Neural cell (in vitro differentiated cells): ENCODE results near the gene GP2. TPM values are rescaled to one million over a fixed set of nuclear protein-coding genes. Genes with fewer than 3 reads are reported as not detected.

Source experiments
- H2AFZ ChIP-seq: fragments of 200-600, 300-800 bp; sonication (generic), shearing (Covaris generic); 2 replicates; pipeline ENCODE4 v1.6.0; 2014; ENCODE audit warnings: low read depth, mild to moderate bottlenecking, antibody characterized with exemption, low read length, moderate library complexity
- H3F3A ChIP-seq: fragments of 200-600 bp; shearing (Covaris generic); 2 replicates; pipeline ENCODE4 v1.6.1; 2016; ENCODE audit warnings: mild to moderate bottlenecking, moderate library complexity, mixed read lengths, antibody characterized with exemption, low read length; ENCODE audit not compliant: insufficient read depth, poor library complexity, severe bottlenecking
- H3K27ac ChIP-seq: fragments of 200-600, 300-800 bp; sonication (generic), shearing (Covaris generic); 2 replicates; pipeline ENCODE4 v1.5.1; 2014; ENCODE audit warnings: mild to moderate bottlenecking, low read length, moderate library complexity
- H3K27me3 ChIP-seq: fragments of 300-800, 200-600 bp; sonication (generic), shearing (Covaris generic); 2 replicates; pipeline ENCODE4 v1.6.0; 2014; ENCODE audit warnings: mild to moderate bottlenecking, low read depth, low read length, moderate library complexity; ENCODE audit not compliant: insufficient read depth
- H3K36me3 ChIP-seq: fragments of 300-800, 200-600 bp; sonication (generic), shearing (Covaris generic); 2 replicates; pipeline ENCODE4 v1.5.1; 2014; ENCODE audit warnings: mild to moderate bottlenecking, antibody characterized with exemption, low read length, moderate library complexity; ENCODE audit not compliant: insufficient read depth
- H3K4me2 ChIP-seq: fragments of 300-800, 200-600 bp; sonication (generic), shearing (Covaris generic); 2 replicates; pipeline ENCODE4 v1.6.0; 2014; ENCODE audit warnings: mild to moderate bottlenecking, low read length
- H3K4me3 ChIP-seq: fragments of 300-800, 200-600 bp; sonication (generic), shearing (Covaris generic); 2 replicates; pipeline ENCODE4 v1.5.1; 2014; ENCODE audit warnings: mild to moderate bottlenecking, low read length, moderate library complexity
- H3K79me2 ChIP-seq: fragments of 200-600 bp; shearing (Covaris generic); replicated peaks from 2 replicates; pipeline ENCODE4 v1.6.0; 2014; ENCODE audit warnings: mild to moderate bottlenecking, low read length, moderate library complexity; ENCODE audit not compliant: insufficient read depth
- H3K9ac ChIP-seq: fragments of 300-800, 200-600 bp; sonication (generic), shearing (Covaris generic); 2 replicates; pipeline ENCODE4 v1.6.1; 2016; ENCODE audit warnings: mild to moderate bottlenecking, low read length, mixed read lengths
- H3K9me2 ChIP-seq: fragments of 200-600 bp; shearing (Covaris generic); 2 replicates; pipeline ENCODE4 v1.6.1; 2016; ENCODE audit warnings: mild to moderate bottlenecking, low read length, mixed read lengths; ENCODE audit not compliant: insufficient read depth
- H3K9me3 ChIP-seq: fragments of 200-600, 300-800 bp; sonication (generic), shearing (Covaris generic); 2 replicates; pipeline ENCODE4 v1.6.1; 2016; ENCODE audit warnings: mild to moderate bottlenecking, mixed run types, low read length, moderate library complexity, mixed read lengths
- H4K20me1 ChIP-seq: fragments of 200-600 bp; shearing (Covaris generic); 2 replicates; pipeline ENCODE4 v1.6.1; 2016; ENCODE audit warnings: mild to moderate bottlenecking, mixed run types; ENCODE audit not compliant: insufficient read depth
- CTCF ChIP-seq: fragments of 450-650 bp; IDR thresholded peaks from 2 replicates; pipeline ENCODE4 v1.5.1; 2014; ENCODE audit warnings: antibody characterized with exemption, mild to moderate bottlenecking, moderate library complexity; ENCODE audit not compliant: poor library complexity, severe bottlenecking
- EP300 ChIP-seq: fragments of 450-650 bp; conservative IDR thresholded peaks from 2 replicates; pipeline ENCODE4 v1.6.1; 2014; ENCODE audit warnings: antibody characterized with exemption, mild to moderate bottlenecking, moderate library complexity; ENCODE audit not compliant: poor library complexity, severe bottlenecking
- EZH2 ChIP-seq: fragments of 200-600, 300-800 bp; shearing (Covaris generic), sonication (generic); IDR thresholded peaks from 2 replicates; pipeline ENCODE4 v1.6.1; 2014; ENCODE audit warnings: antibody characterized with exemption, low read length, borderline replicate concordance, mild to moderate bottlenecking; ENCODE audit not compliant: insufficient read depth, poor library complexity, severe bottlenecking
- MXI1 ChIP-seq: fragments of 450-650 bp; conservative IDR thresholded peaks from 2 replicates; pipeline ENCODE4 v1.6.1; 2014; ENCODE audit warnings: antibody characterized with exemption, mild to moderate bottlenecking; ENCODE audit not compliant: poor library complexity, severe bottlenecking
- POLR2AphosphoS5 ChIP-seq: IDR thresholded peaks from 2 replicates; pipeline ENCODE4 v1.6.1; 2012
- RAD21 ChIP-seq: fragments of 450-650 bp; conservative IDR thresholded peaks from 2 replicates; pipeline ENCODE4 v1.6.1; 2014; ENCODE audit warnings: antibody characterized with exemption, mild to moderate bottlenecking, moderate library complexity
- REST ChIP-seq: IDR thresholded peaks from 2 replicates; pipeline ENCODE4 v1.6.1; 2012; ENCODE audit warnings: borderline replicate concordance
- SMC3 ChIP-seq: fragments of 450-650 bp; conservative IDR thresholded peaks from 2 replicates; pipeline ENCODE4 v1.6.1; 2014; ENCODE audit warnings: antibody characterized with exemption, mild to moderate bottlenecking, moderate library complexity; ENCODE audit not compliant: poor library complexity
- TAF1 ChIP-seq: IDR thresholded peaks from 2 replicates; pipeline ENCODE4 v1.6.1; 2012; ENCODE audit warnings: low read depth
- polyA plus RNA-seq: library from polyadenylated mRNA; depleted of rRNA; stranded (reverse); fragments of >200 nt; gene quantifications from 2 replicates; pipeline ENCODE4 v1.2.3, GENCODE V29; 2014

Gene GP2
- polyA plus RNA-seq, 1 donor from 2014 or later = not detected

GRCh38 chr16:20319406-20319805, 7.9 kb downstream of the GP2 start:
- TF ChIP-seq EP300 (no peak), EZH2 (no peak), POLR2AphosphoS5 (no peak), RAD21 (no peak), CTCF (no peak), MXI1 (no peak), TAF1 (no peak), REST (no peak), SMC3 (no peak)
- Histone ChIP-seq H2AFZ (no peak overlapping the region), H4K20me1 (no peaks in the 10 kb centered on the region), H3K9me2 (no peaks in the 10 kb centered on the region), H3K4me3 (no peak overlapping the region), H3F3A (no peaks in the 10 kb centered on the region), H3K27ac (no peak overlapping the region), H3K27me3 (no peaks in the 10 kb centered on the region), H3K9ac (no peak overlapping the region), H3K36me3 (no peaks in the 10 kb centered on the region), H3K79me2 (no peaks in the 10 kb centered on the region), H3K9me3 (no peaks in the 10 kb centered on the region), H3K4me2 (no peak overlapping the region)

GRCh38 chr16:20318437-20318836, 8.9 kb downstream of the GP2 start:
- H3K9me2 ChIP-seq = no peaks in the 10 kb centered on the region
- no peak overlapping the region for H3K4me2 ChIP-seq
- no peak overlapping the region for H3K27ac ChIP-seq
- no peaks in the 10 kb centered on the region for H4K20me1 ChIP-seq
- H3K4me3 ChIP-seq = no peak overlapping the region
- H3F3A ChIP-seq = no peaks in the 10 kb centered on the region
- no peaks in the 10 kb centered on the region for H3K27me3 ChIP-seq
- H3K9me3 ChIP-seq = no peaks in the 10 kb centered on the region
- H3K79me2 ChIP-seq = no peaks in the 10 kb centered on the region
- no peak overlapping the region for H2AFZ ChIP-seq
- no peak overlapping the region for H3K9ac ChIP-seq
- TF ChIP-seq EP300 = no peak
- no peaks in the 10 kb centered on the region for H3K36me3 ChIP-seq

- H3K36me3 ChIP-seq = no peaks in the 10 kb centered on the region
- H3K4me2 ChIP-seq = no peak overlapping the region
- no peak overlapping the region for H3K4me3 ChIP-seq
- H3K27me3 ChIP-seq = no peaks in the 10 kb centered on the region
- H3K9me3 ChIP-seq = no peaks in the 10 kb centered on the region
- no peak overlapping the region for H3K27ac ChIP-seq
- no peaks in the 10 kb centered on the region for H4K20me1 ChIP-seq
- H3F3A ChIP-seq = no peaks in the 10 kb centered on the region
- TF ChIP-seq REST (no peak), RAD21 (no peak), MXI1 (no peak), EZH2 (no peak), SMC3 (no peak), TAF1 (no peak), POLR2AphosphoS5 (no peak), EP300 (no peak), CTCF (no peak)
- H3K9me2 ChIP-seq = no peaks in the 10 kb centered on the region
- H3K79me2 ChIP-seq = no peaks in the 10 kb centered on the region
- no peak overlapping the region for H3K9ac ChIP-seq
- no peak overlapping the region for H2AFZ ChIP-seq
Measured at GRCh38 chr16:20318006-20318405, 9.3 kb downstream of the GP2 start.
